ENCODE data around the gene MYCL. TPM values are rescaled to one million over a fixed set of nuclear protein-coding genes. Genes with fewer than 3 reads are reported as not detected.

MYCL gene
- total and polyA plus RNA-seq, 2 experiments from 2014 or later: 6.3 to 7.8 TPM

- TF ChIP-seq, protein P1, sequence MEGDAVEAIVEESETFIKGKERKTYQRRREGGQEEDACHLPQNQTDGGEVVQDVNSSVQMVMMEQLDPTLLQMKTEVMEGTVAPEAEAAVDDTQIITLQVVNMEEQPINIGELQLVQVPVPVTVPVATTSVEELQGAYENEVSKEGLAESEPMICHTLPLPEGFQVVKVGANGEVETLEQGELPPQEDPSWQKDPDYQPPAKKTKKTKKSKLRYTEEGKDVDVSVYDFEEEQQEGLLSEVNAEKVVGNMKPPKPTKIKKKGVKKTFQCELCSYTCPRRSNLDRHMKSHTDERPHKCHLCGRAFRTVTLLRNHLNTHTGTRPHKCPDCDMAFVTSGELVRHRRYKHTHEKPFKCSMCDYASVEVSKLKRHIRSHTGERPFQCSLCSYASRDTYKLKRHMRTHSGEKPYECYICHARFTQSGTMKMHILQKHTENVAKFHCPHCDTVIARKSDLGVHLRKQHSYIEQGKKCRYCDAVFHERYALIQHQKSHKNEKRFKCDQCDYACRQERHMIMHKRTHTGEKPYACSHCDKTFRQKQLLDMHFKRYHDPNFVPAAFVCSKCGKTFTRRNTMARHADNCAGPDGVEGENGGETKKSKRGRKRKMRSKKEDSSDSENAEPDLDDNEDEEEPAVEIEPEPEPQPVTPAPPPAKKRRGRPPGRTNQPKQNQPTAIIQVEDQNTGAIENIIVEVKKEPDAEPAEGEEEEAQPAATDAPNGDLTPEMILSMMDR (IDR thresholded peaks at IDR 0.05; ENCODE audit: poor library complexity): no peak
- TF ChIP-seq EZH2 (IDR thresholded peaks at IDR 0.05; ENCODE audit: borderline replicate concordance) (no peak), EZH2phosphoT487 (IDR thresholded peaks at IDR 0.05; ENCODE audit: low read depth, severe bottlenecking, unreplicated experiment) (no peak)
- no peaks in the 10 kb centered on the region for H3K9me3 ChIP-seq (ENCODE audit: low read depth)
- peaks cover 93% of the 10 kb centered on the region for H3K79me2 ChIP-seq
- H3K27me3 ChIP-seq: no peaks in the 10 kb centered on the region
- H3K9me2 ChIP-seq (replicated peaks; ENCODE audit: insufficient read depth): no peaks in the 10 kb centered on the region
- H3K4me1 ChIP-seq (ENCODE audit: insufficient read depth): peaks cover 2% of the 10 kb centered on the region
- H3K27ac ChIP-seq: no peak overlapping the region
- 82% methylated on average over 3 of the region's 3 CpGs for WGBS (ENCODE audit: low lambda C conversion rate, missing lambda C conversion rate)
- H3K36me3 ChIP-seq (replicated peaks; ENCODE audit: insufficient read depth, low read depth): no peaks in the 10 kb centered on the region
- no peak for DNase-seq (ENCODE audit: low spot score)
- H3K4me2 ChIP-seq: no peak overlapping the region
- peaks cover 14% of the 10 kb centered on the region for H4K20me1 ChIP-seq (ENCODE audit: insufficient read depth, poor library complexity, severe bottlenecking)
- no peak overlapping the region for H3K4me3 ChIP-seq
- no peak overlapping the region for H2AFZ ChIP-seq
Measured at GRCh38 chr1:39858315-39858714, 43.4 kb downstream of the MYCL start.

DNA sequence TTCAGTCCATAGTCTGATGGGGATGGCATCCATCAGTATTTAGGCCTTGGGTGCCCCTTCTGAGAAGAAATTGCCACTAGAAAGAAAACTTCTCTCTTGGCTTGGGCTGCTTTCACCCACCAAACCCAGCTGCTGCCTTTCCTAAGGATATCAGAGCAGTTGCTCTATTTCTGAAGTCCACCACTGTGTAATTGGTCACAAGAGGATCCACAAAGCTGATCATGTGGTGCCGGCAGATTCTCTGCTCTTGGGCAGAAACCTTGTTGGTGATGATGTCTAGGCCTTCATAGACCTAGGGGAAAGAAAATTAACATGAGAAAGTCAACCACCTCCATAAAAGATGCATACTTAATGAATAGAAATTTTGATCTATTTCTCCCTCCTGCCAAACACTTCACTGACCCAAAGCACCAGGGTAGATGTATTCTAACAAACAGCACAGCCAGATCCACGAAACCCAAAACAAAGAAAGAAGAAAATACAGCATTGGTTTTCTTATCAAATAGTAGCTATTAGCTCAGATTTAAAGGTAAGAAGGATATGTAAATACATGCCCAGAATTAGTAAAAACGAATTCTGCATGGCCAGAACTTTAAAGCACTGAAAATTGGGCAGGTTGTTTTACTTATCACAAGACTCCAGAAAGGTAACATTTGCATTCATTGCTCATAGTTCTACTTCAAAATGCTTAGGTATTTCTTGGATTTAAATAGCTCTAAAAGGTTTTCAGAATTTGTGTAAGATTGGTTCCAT lies 44.4 kb downstream of the MYCL start:
- Histone ChIP-seq H3K79me2 (peaks cover 83% of the 10 kb centered on the region), H2AFZ (no peak overlapping the region)

GRCh38 chr1:39854738-39855137 lies 47.0 kb downstream of the MYCL start:
- Histone ChIP-seq H3K27ac (no peak overlapping the region), H2AFZ (no peak overlapping the region), H3K27me3 (no peaks in the 10 kb centered on the region), H3K79me2 (peaks cover 61% of the 10 kb centered on the region), H3K36me3 (replicated peaks; ENCODE audit: insufficient read depth, low read depth) (no peaks in the 10 kb centered on the region), H3K4me3 (no peak overlapping the region), H3K9me2 (replicated peaks; ENCODE audit: insufficient read depth) (no peaks in the 10 kb centered on the region), H4K20me1 (ENCODE audit: insufficient read depth, poor library complexity, severe bottlenecking) (peaks cover 5% of the 10 kb centered on the region), H3K9me3 (ENCODE audit: low read depth) (no peaks in the 10 kb centered on the region), H3K4me2 (no peak overlapping the region), H3K4me1 (ENCODE audit: insufficient read depth) (peaks cover 26% of the 10 kb centered on the region)
- no peak for DNase-seq (ENCODE audit: low spot score)
- 88% methylated on average over 8 of the region's 8 CpGs for WGBS (ENCODE audit: low lambda C conversion rate, missing lambda C conversion rate)
- no peak for TF ChIP-seq EZH2phosphoT487 (IDR thresholded peaks at IDR 0.05; ENCODE audit: low read depth, severe bottlenecking, unreplicated experiment)

More for the DNA sequence above, 44.4 kb downstream of the MYCL start:
- Histone ChIP-seq H3K36me3 (replicated peaks; ENCODE audit: insufficient read depth, low read depth) (no peaks in the 10 kb centered on the region), H3K9me2 (replicated peaks; ENCODE audit: insufficient read depth) (no peaks in the 10 kb centered on the region), H4K20me1 (ENCODE audit: insufficient read depth, poor library complexity, severe bottlenecking) (peaks cover 8% of the 10 kb centered on the region), H3K27me3 (no peaks in the 10 kb centered on the region), H3K4me2 (no peak overlapping the region), H3K27ac (no peak overlapping the region), H3K4me3 (no peak overlapping the region), H3K4me1 (ENCODE audit: insufficient read depth) (peaks cover 11% of the 10 kb centered on the region), H3K9me3 (ENCODE audit: low read depth) (no peaks in the 10 kb centered on the region)
- no peak for DNase-seq (ENCODE audit: low spot score)
- no peak for TF ChIP-seq EZH2 (IDR thresholded peaks at IDR 0.05; ENCODE audit: borderline replicate concordance)
- TF ChIP-seq, protein P1 (IDR thresholded peaks at IDR 0.05; ENCODE audit: poor library complexity): no peak
- TF ChIP-seq EZH2phosphoT487 (IDR thresholded peaks at IDR 0.05; ENCODE audit: low read depth, severe bottlenecking, unreplicated experiment): no peak
- 91% methylated on average over 3 of the region's 3 CpGs for WGBS (ENCODE audit: low lambda C conversion rate, missing lambda C conversion rate)

DNA sequence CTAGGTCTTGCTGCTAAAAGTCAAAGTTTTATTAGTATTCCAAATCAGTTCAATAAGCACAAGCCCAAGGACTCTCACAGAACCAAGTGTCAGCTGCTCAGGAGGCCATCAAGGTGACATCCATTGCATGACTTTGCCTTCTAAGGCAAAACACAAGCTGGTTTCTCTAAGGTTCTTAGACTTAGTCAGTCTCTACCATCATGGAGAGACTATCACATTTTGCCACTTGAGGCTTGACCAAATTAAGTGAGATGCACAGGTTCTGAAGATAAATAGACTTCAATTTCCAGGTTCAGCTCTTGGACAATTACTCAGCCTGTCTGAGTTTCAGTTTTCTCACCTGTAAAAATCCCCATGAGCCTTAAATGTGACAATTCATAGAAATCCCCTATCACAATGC lies 47.4 kb downstream of the MYCL start:
- Histone ChIP-seq H3K79me2 (peaks cover 59% of the 10 kb centered on the region), H4K20me1 (ENCODE audit: insufficient read depth, poor library complexity, severe bottlenecking) (peaks cover 5% of the 10 kb centered on the region), H2AFZ (no peak overlapping the region), H3K27ac (no peak overlapping the region), H3K36me3 (replicated peaks; ENCODE audit: insufficient read depth, low read depth) (no peaks in the 10 kb centered on the region), H3K4me2 (no peak overlapping the region), H3K9me3 (ENCODE audit: low read depth) (no peaks in the 10 kb centered on the region), H3K4me1 (ENCODE audit: insufficient read depth) (peaks cover 26% of the 10 kb centered on the region), H3K4me3 (no peak overlapping the region), H3K27me3 (no peaks in the 10 kb centered on the region), H3K9me2 (replicated peaks; ENCODE audit: insufficient read depth) (no peaks in the 10 kb centered on the region)
- TF ChIP-seq EZH2 (IDR thresholded peaks at IDR 0.05; ENCODE audit: borderline replicate concordance) (no peak), EZH2phosphoT487 (IDR thresholded peaks at IDR 0.05; ENCODE audit: low read depth, severe bottlenecking, unreplicated experiment) (no peak)
- TF ChIP-seq, protein P1 (IDR thresholded peaks at IDR 0.05; ENCODE audit: poor library complexity): no peak
- DNase-seq (ENCODE audit: low spot score): no peak
